ENCODE data around the gene GREB1. TPM values are rescaled to one million over a fixed set of nuclear protein-coding genes. Genes with fewer than 3 reads are reported as not detected.

The GREB1 gene
- total and polyA plus RNA-seq, 9 donors: 104 to 723 (median 232) TPM

DNA sequence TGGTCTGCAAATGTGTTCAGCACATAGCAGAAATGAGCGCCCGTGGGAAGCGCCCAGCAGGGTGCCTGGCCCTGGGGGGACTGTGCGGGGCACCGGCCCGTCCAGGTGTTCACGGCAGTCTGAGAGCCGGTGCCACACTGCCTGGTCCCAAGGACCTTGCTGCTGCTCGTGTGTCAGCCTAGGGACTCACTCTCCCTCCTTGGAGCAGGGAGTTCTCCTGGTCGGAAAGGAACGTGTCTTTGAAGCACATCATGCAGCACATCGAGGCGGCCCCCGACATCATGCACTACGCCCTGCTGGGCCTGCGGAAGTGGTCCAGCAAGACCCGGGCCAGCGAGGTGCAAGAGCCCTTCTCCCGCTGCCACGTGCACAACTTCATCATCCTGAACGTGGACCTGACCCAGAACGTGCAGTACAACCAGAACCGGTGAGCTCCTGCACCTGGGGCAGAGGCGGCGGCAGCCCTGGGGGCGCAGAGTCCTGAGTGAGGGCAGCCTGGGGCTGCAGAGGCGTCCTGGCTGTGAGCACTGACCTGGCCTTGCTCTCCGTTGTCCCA, 100.2 kb downstream of the GREB1 start:
- Histone ChIP-seq H3K9me3 (no peaks in the 10 kb centered on the region), H3K4me1 (ENCODE audit: insufficient read depth) (no peaks in the 10 kb centered on the region), H3K27me3 (no peaks in the 10 kb centered on the region), H3K36me3 (peaks cover 2% of the 10 kb centered on the region), H3K27ac (no peak overlapping the region), H3K4me3 (no peak overlapping the region)
- TF ChIP-seq POLR2A (IDR thresholded peaks at IDR 0.05) (no peak), EP300 (IDR thresholded peaks at IDR 0.05) (no peak)
- TF ChIP-seq, protein P1, sequence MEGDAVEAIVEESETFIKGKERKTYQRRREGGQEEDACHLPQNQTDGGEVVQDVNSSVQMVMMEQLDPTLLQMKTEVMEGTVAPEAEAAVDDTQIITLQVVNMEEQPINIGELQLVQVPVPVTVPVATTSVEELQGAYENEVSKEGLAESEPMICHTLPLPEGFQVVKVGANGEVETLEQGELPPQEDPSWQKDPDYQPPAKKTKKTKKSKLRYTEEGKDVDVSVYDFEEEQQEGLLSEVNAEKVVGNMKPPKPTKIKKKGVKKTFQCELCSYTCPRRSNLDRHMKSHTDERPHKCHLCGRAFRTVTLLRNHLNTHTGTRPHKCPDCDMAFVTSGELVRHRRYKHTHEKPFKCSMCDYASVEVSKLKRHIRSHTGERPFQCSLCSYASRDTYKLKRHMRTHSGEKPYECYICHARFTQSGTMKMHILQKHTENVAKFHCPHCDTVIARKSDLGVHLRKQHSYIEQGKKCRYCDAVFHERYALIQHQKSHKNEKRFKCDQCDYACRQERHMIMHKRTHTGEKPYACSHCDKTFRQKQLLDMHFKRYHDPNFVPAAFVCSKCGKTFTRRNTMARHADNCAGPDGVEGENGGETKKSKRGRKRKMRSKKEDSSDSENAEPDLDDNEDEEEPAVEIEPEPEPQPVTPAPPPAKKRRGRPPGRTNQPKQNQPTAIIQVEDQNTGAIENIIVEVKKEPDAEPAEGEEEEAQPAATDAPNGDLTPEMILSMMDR (IDR thresholded peaks at IDR 0.05): no peak
- intact Hi-C loops (cut with DNase I): no loop called here
- WGBS, 3 donors: 82 to 89% (median 83%) methylated on average over 27 to 28 of the region's 28 CpGs
- DNase-seq: no peak

DNA sequence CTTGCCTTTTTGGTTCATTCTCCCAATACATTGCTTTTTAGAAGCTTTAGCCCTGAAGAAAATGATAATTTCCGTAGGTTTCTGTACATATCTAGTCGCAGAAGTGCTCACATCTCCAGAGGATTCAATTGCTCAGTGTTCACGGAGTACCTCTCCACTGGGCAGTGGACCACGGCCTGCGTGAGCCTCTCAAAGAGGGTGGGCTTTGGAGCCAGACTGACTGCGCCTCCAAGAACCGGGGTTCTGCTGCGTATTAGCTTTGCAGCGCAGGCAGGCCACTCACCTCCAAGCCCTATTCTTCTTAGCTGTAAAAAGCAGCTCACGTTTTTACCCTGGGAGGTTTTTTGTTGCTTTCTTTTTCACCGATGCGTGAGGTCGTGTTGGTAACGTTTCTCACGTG, 100.7 kb downstream of the GREB1 start:
- intact Hi-C loops (cut with DNase I): no loop called here
- no peaks in the 10 kb centered on the region for H3K9me3 ChIP-seq
- 81 to 90% (median 84%) methylated on average over 15 of the region's 15 CpGs for WGBS, 3 donors
- no peaks in the 10 kb centered on the region for H3K4me1 ChIP-seq (ENCODE audit: insufficient read depth)
- TF ChIP-seq, protein P1 (IDR thresholded peaks at IDR 0.05): no peak
- no peak for TF ChIP-seq POLR2A (IDR thresholded peaks at IDR 0.05)
- no peak for TF ChIP-seq EP300 (IDR thresholded peaks at IDR 0.05)
- no peak overlapping the region for H3K4me3 ChIP-seq
- H3K27me3 ChIP-seq: no peaks in the 10 kb centered on the region
- no peak overlapping the region for H3K27ac ChIP-seq
- no peak for DNase-seq
- H3K36me3 ChIP-seq: peaks cover 7% of the 10 kb centered on the region

DNA sequence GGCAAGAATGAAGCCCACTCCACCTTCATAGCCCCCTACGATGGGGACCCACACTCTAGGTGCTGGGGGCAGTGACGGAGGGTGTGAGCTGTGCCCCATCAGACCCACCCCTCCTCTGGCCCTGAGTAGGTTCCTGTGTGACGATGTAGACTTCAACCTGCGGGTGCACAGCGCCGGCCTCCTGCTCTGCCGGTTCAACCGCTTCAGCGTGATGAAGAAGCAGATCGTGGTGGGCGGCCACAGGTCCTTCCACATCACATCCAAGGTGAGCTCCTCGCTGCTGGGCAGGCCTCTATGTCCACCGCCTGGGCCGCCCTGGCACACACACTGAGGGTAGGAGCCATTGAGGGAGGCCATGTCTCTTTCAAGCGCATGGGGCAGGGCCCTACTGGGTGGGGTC, 101.3 kb downstream of the GREB1 start:
- Histone ChIP-seq H3K4me3 (no peak overlapping the region), H3K27me3 (no peaks in the 10 kb centered on the region), H3K4me1 (ENCODE audit: insufficient read depth) (no peaks in the 10 kb centered on the region), H3K36me3 (peaks cover 7% of the 10 kb centered on the region), H3K27ac (no peak overlapping the region), H3K9me3 (no peaks in the 10 kb centered on the region)
- TF ChIP-seq POLR2A (IDR thresholded peaks at IDR 0.05): no peak
- no peak for TF ChIP-seq EP300 (IDR thresholded peaks at IDR 0.05)
- TF ChIP-seq, protein P1 (IDR thresholded peaks at IDR 0.05): no peak
- intact Hi-C loops (cut with DNase I): no loop called here
- 92 to 94% (median 93%) methylated on average over 15 of the region's 15 CpGs for WGBS, 3 donors
- no peak for DNase-seq

DNA sequence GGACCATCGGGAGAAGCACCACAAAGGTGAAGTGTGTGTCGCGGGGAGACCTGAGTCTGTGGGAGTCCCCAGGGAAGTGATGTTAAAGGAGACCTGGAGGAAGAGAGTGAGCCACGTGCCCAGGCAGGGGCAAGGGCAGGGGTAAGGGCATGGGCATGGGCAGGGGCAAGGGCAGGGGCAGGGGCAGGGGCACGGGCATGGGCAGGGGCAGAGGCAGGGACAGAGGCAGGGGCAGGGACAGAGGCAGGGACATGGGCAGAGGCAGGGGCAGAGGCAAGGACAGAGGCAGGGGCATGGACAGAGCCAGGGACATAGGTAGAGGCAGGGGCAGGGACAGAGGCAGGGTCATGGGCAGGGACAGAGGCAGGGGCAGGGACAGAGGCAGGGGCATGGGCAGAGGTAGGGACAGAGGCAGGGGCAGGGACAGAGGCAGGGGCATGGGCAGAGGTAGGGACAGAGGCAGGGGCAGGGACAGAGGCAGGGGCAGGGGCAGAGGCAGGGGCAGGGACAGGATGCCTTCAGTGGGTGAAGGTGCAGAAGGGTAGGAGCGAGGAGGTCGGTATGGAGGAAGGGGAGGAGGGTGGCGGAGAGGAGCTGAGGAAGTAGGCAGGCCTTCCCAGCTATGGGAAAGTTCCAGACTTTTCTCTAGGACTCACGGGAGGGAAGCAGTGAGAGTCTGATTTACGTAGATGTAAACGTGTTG, 102.9 kb downstream of the GREB1 start:
- H3K27ac ChIP-seq: no peak overlapping the region
- intact Hi-C loops (cut with DNase I): no loop called here
- no peaks in the 10 kb centered on the region for H3K27me3 ChIP-seq
- H3K4me3 ChIP-seq: no peak overlapping the region
- no peaks in the 10 kb centered on the region for H3K4me1 ChIP-seq (ENCODE audit: insufficient read depth)
- peaks cover 7% of the 10 kb centered on the region for H3K36me3 ChIP-seq
- WGBS, 3 donors: 68% methylated on average over 11 of the region's 11 CpGs
- TF ChIP-seq, protein P1 (IDR thresholded peaks at IDR 0.05): no peak
- TF ChIP-seq EP300 (IDR thresholded peaks at IDR 0.05) (no peak), POLR2A (IDR thresholded peaks at IDR 0.05) (no peak)
- no peaks in the 10 kb centered on the region for H3K9me3 ChIP-seq
- no peak for DNase-seq

All from ovary (tissue), 9 donors.